ENCODE data around the gene SFSWAP.
"Not testable (repeated sequence)": the region's sequence is repeated elsewhere in the genome, so short reads cannot be mapped to it uniquely, and the experiment has no call there.

- TF ChIP-seq CTCF, POLR2A (IDR thresholded peaks at IDR 0.05): not testable (repeated sequence)
These were observed 49.0 kb upstream of the SFSWAP start for GRCh38 chr12:131661986-131662288.
